NCI-H1048 (cell line): ENCODE measurements around the gene NUP210.
"Not testable (repeated sequence)": the region's sequence is repeated elsewhere in the genome, so short reads cannot be mapped to it uniquely, and the experiment has no call there.

ENCODE experiments used
- DNase-seq: peaks from one replicate; lab custom pipeline; 2025; lab: John Stamatoyannopoulos, UW

The NUP210 gene

DNA sequence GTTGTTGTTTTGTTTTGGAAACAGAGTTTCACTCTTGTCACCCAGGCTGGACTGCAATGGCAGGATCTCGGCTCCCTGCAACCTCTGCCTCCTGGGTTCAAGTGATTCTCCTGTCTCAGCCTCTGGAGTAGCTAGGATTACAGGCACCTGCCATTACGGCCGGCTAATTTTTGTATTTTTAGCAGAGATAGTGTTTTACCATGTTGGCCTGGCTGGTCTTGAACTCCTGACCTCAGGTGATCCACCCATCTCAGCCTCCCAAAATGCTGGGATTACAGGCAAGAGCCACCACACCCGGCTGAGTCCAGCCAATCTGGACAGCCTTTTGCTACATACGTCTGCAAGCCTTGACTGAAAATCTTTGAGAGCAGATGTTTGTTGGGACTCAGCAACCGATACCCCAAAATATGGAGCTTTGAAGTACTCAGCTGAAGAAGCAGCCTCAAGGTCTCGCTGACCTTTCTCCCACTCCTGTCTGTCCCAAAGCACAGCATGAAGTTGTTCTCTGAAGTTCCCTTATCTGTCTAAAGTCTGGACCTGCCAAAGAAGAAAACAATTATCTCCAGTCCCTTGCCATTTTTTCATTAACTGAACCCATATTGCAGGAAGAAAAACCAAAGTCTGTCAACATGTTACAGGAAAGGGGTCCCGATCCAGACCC, 9.6 kb upstream of the NUP210 start:
- DNase-seq: no peak

DNA sequence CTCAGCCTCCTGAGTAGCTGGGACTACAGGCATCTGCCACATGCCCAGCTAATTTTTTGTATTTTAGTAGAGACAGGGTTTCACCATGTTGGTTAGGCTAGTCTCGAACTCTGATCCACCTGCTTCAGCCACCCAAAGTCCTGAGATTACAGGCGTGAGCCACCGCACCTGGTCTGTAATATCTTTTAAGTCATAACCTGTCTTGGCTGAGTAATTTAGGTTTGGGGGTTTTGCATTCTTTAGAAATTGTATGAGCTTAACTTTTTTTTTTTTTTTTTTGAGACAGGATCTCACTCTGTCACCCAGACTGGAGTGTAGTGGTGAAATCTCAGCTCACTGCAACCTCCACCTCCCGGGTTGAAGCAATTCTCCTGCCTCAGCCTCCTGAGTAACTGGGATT, 8.6 kb upstream of the NUP210 start:
- DNase-seq: not testable (repeated sequence)

GRCh38 chr3:13427662-13428603, 7.8 kb upstream of the NUP210 start:
- DNase-seq: no peak

DNA sequence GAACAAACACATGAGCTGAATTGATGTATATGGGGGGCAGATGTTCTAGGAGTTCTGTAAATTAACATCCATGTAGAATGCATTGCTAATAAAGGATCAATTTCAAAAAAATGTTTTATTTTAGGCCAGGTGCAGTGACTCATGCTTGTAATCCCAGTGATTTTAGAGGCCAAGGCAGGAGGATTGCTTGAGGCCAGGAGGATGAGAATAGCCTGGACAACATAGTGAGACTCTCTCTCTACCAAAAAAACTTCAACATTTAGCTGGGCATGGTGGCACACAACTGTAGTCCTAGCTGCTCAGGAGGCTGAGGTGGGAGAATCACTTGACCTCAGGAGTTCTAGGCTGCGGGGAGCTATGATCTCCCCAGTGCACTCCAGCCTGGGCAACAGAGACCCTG, 6.5 kb upstream of the NUP210 start:
- DNase-seq: no peak

GRCh38 chr3:13425689-13426088, 5.6 kb upstream of the NUP210 start:
- no peak for DNase-seq

GRCh38 chr3:13424865-13425617, 4.9 kb upstream of the NUP210 start:
- no peak for DNase-seq

GRCh38 chr3:13424141-13424844, 4.2 kb upstream of the NUP210 start:
- DNase-seq: no peak

GRCh38 chr3:13420831-13421765, 976 bp upstream of the NUP210 start:
- DNase-seq: no peak

GRCh38 chr3:13419505-13420044, 547 bp downstream of the NUP210 start:
- no peak for DNase-seq

DNA sequence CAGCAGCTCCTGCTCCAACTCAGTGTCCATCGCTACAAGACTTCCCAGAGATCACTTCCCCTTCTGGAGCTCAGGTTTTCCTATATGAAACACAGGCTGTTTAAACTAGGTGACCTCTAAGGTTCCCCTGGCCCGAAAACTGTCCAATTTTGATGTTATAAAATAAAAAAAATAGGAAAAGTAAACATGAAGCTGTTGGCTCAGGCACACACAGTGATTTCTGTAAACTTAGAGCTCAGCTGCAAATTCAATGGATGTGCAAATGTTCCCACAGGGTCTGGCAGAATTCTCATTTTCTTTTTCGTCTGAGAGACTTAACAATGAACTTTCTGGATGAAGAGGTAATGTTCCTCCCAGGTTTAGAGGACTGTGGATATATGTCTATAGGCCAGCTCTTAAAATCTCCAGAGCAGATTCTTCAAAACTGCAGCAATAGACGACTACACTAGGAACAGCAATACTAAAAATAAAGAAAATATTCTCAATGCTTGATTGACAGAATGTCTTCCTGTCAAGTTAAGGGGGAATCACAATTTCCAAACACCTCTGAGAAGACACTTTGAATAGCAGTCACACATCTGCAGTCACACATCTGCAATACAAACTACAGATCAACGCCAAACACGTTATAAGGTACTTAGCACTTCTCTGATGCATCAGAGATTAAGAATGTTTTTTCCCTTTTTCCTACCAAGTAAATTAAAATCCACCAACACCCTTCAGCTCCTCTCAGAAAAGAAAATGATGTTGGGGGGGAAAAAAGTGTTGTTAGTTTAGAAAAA, 2.8 kb downstream of the NUP210 start:
- no peak for DNase-seq

DNA sequence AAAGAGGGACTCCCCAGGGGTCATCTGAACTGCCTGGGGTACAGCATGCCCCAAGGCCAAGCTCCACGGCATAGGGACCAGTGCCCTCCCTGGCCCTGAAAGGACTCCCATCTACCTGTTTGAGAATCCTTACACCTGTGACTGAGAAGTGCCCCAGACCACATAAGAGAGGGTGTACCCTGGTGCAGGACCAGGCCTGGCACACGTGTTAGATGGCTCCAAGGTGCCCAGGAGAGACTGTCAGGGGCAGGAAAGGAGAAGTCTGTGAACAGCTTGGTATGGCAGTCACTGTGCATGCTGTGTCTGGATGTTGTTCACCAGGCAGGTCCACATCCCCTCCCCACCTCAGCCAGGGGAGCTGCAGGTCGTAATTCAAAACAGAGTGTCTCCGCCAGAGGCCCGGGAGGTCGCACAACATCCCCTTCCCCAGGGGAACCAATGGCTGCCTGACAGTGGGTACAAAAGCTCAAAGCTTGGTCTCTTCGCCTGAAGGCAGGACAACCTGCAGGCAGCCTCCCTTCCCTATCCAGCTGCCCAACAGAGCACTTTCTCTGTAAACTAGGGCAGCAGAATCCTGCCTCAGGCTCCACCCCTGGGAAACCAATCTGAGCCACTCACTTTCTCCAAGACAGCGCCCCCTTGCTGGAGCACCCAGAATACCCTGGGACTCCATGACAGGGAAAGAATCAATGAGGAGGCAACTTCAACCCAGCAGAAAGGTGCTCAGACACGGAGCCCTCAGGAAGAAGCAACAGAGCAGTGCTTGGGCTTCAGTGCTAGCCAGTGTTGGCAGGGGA, 3.9 kb downstream of the NUP210 start:
- no peak for DNase-seq

DNA sequence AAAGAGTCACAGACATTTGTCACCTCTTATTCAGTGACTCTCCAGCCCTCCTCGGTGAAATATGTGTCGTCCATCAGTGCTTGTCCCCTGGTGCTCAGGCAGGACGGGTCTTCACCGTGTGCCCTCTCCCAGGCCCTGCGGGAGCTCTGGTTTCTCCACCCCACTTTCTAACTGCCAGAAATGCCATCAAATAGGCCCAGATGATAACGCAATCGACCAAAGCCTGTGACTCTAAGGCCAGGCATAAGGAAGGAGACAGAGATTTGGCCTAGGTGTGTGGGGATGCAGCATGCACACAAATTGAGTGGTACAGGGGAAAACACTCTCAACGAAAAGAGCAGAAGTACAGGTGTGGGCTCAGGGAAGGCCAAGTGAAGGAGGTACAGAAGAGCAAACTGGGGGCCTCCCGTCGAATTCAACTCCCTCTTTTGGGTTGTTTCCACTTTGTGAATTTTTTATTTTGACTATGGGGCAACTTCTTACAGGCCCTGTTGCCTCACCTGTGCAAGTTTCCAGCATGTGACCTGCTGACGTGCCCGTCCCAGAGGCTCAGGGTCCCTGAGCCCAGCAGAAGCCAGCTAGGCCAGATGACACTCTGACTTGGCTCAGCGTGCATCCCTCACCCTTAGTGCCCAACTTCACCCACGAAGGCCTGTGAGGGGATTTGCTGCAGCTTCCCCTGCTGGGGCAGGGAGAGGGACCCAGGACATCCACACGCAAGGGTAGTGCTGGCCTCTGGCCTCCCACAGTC, 4.7 kb downstream of the NUP210 start:
- no peak for DNase-seq

GRCh38 chr3:13414040-13414729, 5.9 kb downstream of the NUP210 start:
- no peak for DNase-seq

- DNase-seq: no peak
Measured at GRCh38 chr3:13411186-13411860, 8.8 kb downstream of the NUP210 start.

GRCh38 chr3:13408890-13409289, 11.2 kb downstream of the NUP210 start:
- no peak for DNase-seq

DNA sequence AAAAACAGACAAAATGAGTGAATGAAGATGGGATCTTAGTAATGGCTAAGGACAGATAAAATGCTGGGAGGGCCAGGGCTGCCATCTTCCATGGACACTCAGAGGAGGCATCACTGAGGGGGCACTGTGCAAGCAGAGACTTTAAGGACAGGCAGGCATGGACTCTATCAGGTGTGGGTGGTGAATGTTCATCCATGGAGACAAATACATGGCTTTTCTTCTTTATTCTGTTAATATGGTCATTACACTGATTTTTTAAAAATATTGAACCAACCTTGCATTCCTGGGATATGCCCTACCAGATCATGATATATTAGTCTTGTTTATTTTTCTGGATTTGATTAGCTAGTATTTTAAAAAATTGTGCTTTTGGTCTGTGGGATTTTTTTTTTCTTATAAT, 12.2 kb downstream of the NUP210 start:
- no peak for DNase-seq

- no peak for DNase-seq
Measured at GRCh38 chr3:13407475-13407874, 12.6 kb downstream of the NUP210 start.
